SK-N-MC (cell line): Measurements from ENCODE around the gene ZNF428.

Experiments used
- DNase-seq: peaks from one replicate; pipeline ENCODE4 v3.0.0-alpha.2; 2011; ENCODE audit warnings: low read depth, low spot score
- H3K27ac ChIP-seq: fragments of 200-600 bp; sonication (generic); 2 replicates; pipeline ENCODE4 v1.5.1; 2016; ENCODE audit warnings: mixed run types
- H3K36me3 ChIP-seq: fragments of 200-600 bp; sonication (generic); 2 replicates; pipeline ENCODE4 v1.6.1; 2017; ENCODE audit warnings: antibody characterized with exemption, low read length, mixed read lengths; ENCODE audit not compliant: insufficient read depth
- H3K4me3 ChIP-seq: fragments of 200-600 bp; sonication (generic); 2 replicates; pipeline ENCODE4 v1.5.1; 2016
- H3K9ac ChIP-seq: fragments of 200-600 bp; sonication (generic); 2 replicates; pipeline ENCODE4 v1.8.0; 2017; ENCODE audit warnings: mixed run types, mixed read lengths; ENCODE audit not compliant: insufficient read length
- H3K9me3 ChIP-seq: fragments of 200-600 bp; sonication (generic); 2 replicates; pipeline ENCODE4 v1.6.1; 2017; ENCODE audit warnings: low read depth, mild to moderate bottlenecking, antibody characterized with exemption, low read length, moderate library complexity, mixed read lengths
- EZH2 ChIP-seq: fragments of 200-600 bp; sonication (generic); IDR thresholded peaks from one replicate; pipeline ENCODE4 v1.6.1; 2017; ENCODE audit warnings: antibody characterized with exemption
- FOXP2 ChIP-seq: optimal IDR thresholded peaks from 2 replicates; pipeline ENCODE3; 2011; ENCODE audit warnings: mild to moderate bottlenecking, moderate library complexity; ENCODE audit not compliant: insufficient read depth; ENCODE audit errors: extremely low read length, control extremely low read depth
- POLR2AphosphoS5 ChIP-seq: IDR thresholded peaks from 2 replicates; pipeline ENCODE4 v1.6.1; 2012; ENCODE audit warnings: mild to moderate bottlenecking, low read depth, low read length, borderline replicate concordance

The ZNF428 gene

GRCh38 chr19:43619262-43620060 is at the start of gene ZNF428:
TSS of gene ZNF428 (minus strand) at chr19:43619629. CDS start at chr19:43614304, 5,325 bp downstream.
- Histone ChIP-seq H3K9ac (peak within 1 kb of the TSS; percentile 94), H3K4me3 (peak within 1 kb of the TSS; percentile 89), H3K36me3 (peaks cover 4% of the 10 kb centered on the region), H3K27ac (peak within 1 kb of the TSS; percentile 98), H3K9me3 (no peaks in the 10 kb centered on the region)
- peak; percentile 90 for DNase-seq
- TF ChIP-seq EZH2 (no peak), FOXP2 (no peak), POLR2AphosphoS5 (peak; percentile 63)

GRCh38 chr19:43668406-43669109 is 49.1 kb upstream of the ZNF428 start:
- Histone ChIP-seq H3K9me3 (no peaks in the 10 kb centered on the region), H3K36me3 (peaks cover 26% of the 10 kb centered on the region), H3K4me3 (peak overlapping the region; percentile 79), H3K9ac (peak overlapping the region; percentile 79), H3K27ac (no peak overlapping the region)
- TF ChIP-seq POLR2AphosphoS5 = peak; percentile 25; the same call in 1 of the 2 replicates
- TF ChIP-seq EZH2 = no peak
- DNase-seq = peak; percentile 99

- H3K4me3 ChIP-seq = peak overlapping the region; percentile 79
- H3K9me3 ChIP-seq = no peaks in the 10 kb centered on the region
- peak overlapping the region; percentile 91 for H3K9ac ChIP-seq
- H3K36me3 ChIP-seq = peaks cover 31% of the 10 kb centered on the region
- TF ChIP-seq EZH2 (no peak), FOXP2 (no peak), POLR2AphosphoS5 (peak; percentile 73)
- DNase-seq = no peak
- H3K27ac ChIP-seq = peak overlapping the region; percentile 84
Observed at GRCh38 chr19:43667876-43668405, 48.5 kb upstream of the ZNF428 start.

GRCh38 chr19:43667126-43667875 is 47.9 kb upstream of the ZNF428 start:
- Histone ChIP-seq H3K27ac (peak overlapping the region; percentile 84), H3K4me3 (peak overlapping the region; percentile 79), H3K9ac (peak overlapping the region; percentile 91), H3K9me3 (no peaks in the 10 kb centered on the region), H3K36me3 (peaks cover 37% of the 10 kb centered on the region)
- TF ChIP-seq FOXP2 (no peak), EZH2 (no peak)
- DNase-seq = no peak

GRCh38 chr19:43664018-43664417 is 44.6 kb upstream of the ZNF428 start:
- no peak overlapping the region for H3K9ac ChIP-seq
- no peaks in the 10 kb centered on the region for H3K9me3 ChIP-seq
- no peak overlapping the region for H3K27ac ChIP-seq
- peaks cover 65% of the 10 kb centered on the region for H3K36me3 ChIP-seq
- no peak for DNase-seq
- no peak for TF ChIP-seq EZH2
- no peak for TF ChIP-seq FOXP2
- no peak for TF ChIP-seq POLR2AphosphoS5
- H3K4me3 ChIP-seq = no peak overlapping the region

GRCh38 chr19:43662487-43662886 is 43.1 kb upstream of the ZNF428 start:
- Histone ChIP-seq H3K9ac (no peak overlapping the region), H3K9me3 (no peaks in the 10 kb centered on the region), H3K36me3 (peaks cover 80% of the 10 kb centered on the region), H3K27ac (no peak overlapping the region), H3K4me3 (no peak overlapping the region)
- no peak for DNase-seq
- TF ChIP-seq EZH2 (no peak), POLR2AphosphoS5 (no peak), FOXP2 (no peak)

GRCh38 chr19:43660971-43661360 is 41.5 kb upstream of the ZNF428 start:
- no peak overlapping the region for H3K27ac ChIP-seq
- no peak for DNase-seq
- no peak overlapping the region for H3K4me3 ChIP-seq
- no peak for TF ChIP-seq EZH2
- TF ChIP-seq FOXP2 = no peak
- no peak for TF ChIP-seq POLR2AphosphoS5
- H3K9ac ChIP-seq = no peak overlapping the region
- H3K9me3 ChIP-seq = no peaks in the 10 kb centered on the region
- peaks cover 85% of the 10 kb centered on the region for H3K36me3 ChIP-seq

- Histone ChIP-seq H3K36me3 (peaks cover 89% of the 10 kb centered on the region), H3K9ac (no peak overlapping the region), H3K4me3 (no peak overlapping the region), H3K9me3 (no peaks in the 10 kb centered on the region), H3K27ac (no peak overlapping the region)
- TF ChIP-seq FOXP2 (no peak), EZH2 (no peak), POLR2AphosphoS5 (no peak)
- DNase-seq = no peak
Observed at GRCh38 chr19:43660301-43660970, 41.0 kb upstream of the ZNF428 start.
